ENCODE measurements around the gene MCRIP1. TPM values are rescaled to one million over a fixed set of nuclear protein-coding genes. Genes with fewer than 3 reads are reported as not detected.
A peak's percentile ranks its signal among the peaks of the same experiment; 100 is the strongest.

MCRIP1 gene
- total and polyA plus RNA-seq, 5 donors = 88.1 to 146 (median 102) TPM

DNA sequence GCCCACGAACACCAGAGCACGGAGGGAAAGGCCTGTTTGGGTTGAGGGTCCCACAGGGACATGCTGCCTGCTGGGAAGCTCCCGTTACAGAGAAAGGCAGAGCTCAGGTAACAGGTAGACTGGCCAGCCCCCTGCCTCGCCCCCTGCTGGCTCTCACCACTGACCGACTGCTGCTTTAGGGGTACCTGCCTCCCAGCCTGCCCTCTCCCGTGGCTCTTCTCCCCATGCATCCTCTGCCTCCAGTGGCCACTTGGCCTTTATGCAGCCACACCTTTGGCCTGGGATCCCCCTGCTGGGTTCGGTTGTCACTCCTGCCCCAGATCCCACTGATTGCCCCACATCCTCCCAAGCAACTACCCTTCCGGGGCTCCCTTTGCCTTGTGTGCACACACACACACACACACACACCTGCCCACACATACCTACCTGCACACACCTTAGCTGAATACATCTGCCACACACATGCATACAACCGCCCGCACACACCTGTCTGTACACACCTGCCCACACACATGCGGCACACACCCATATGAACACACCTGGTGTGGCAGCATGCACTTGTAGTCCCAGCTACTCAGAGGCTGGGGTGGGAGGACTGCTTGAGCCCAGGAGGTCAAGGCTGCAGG is 7.1 kb downstream of the MCRIP1 start:
- Histone ChIP-seq H3K4me1 (ENCODE audit: control insufficient read depth, insufficient read depth, low read length) (peaks cover 6% of the 10 kb centered on the region), H3K27ac (ENCODE audit: low read length) (no peak overlapping the region), H3K27me3 (ENCODE audit: control insufficient read depth, insufficient read depth) (no peaks in the 10 kb centered on the region), H3K4me3 (ENCODE audit: low read length) (no peak overlapping the region), H3K9me3 (ENCODE audit: control insufficient read depth, low read length) (no peaks in the 10 kb centered on the region)
- ATAC-seq (no peak), DNase-seq (no peak)
- intact Hi-C loops (cut with DNase I) = no loop called here
- whole genome bisulfite sequencing = 79% methylated on average over 11 of the region's 11 CpGs

DNA sequence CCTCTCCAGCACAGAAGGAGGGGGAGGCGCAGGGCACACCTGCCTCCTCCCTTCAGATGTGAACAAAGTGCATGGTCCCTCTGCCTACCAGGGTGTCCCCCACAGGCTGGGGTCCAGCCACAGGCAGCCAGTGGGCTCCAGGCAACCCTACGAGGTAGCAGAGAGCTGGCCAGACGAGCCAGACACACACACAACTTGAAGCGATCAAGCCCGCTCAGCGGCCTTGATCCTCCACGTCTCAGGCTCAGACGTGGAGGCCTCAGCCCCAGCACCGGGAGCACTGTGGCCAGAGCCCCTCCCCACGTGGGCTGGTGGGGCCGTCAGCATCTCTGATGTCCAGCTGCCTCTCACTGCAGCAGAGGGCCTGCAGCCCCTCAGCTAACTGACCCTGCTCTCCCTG is 8.5 kb downstream of the MCRIP1 start:
- intact Hi-C loops (cut with DNase I) = no loop called here
- no peak overlapping the region for H3K27ac ChIP-seq (ENCODE audit: low read length)
- DNase-seq = no peak
- H3K27me3 ChIP-seq (ENCODE audit: control insufficient read depth, insufficient read depth) = no peaks in the 10 kb centered on the region
- H3K9me3 ChIP-seq (ENCODE audit: control insufficient read depth, low read length) = no peaks in the 10 kb centered on the region
- no peak overlapping the region for H3K4me3 ChIP-seq (ENCODE audit: low read length)
- H3K4me1 ChIP-seq (ENCODE audit: control insufficient read depth, insufficient read depth, low read length) = peaks cover 6% of the 10 kb centered on the region
- 79% methylated on average over 11 of the region's 11 CpGs for WGBS
- no peak for ATAC-seq

GRCh38 chr17:81823820-81824550 is 9.1 kb downstream of the MCRIP1 start:
- DNase-seq (no peak), ATAC-seq (no peak)
- Histone ChIP-seq H3K4me3 (ENCODE audit: low read length) (no peak overlapping the region), H3K4me1 (ENCODE audit: control insufficient read depth, insufficient read depth, low read length) (peaks cover 6% of the 10 kb centered on the region), H3K9me3 (ENCODE audit: control insufficient read depth, low read length) (no peaks in the 10 kb centered on the region), H3K27ac (ENCODE audit: low read length) (no peak overlapping the region), H3K27me3 (ENCODE audit: control insufficient read depth, insufficient read depth) (no peaks in the 10 kb centered on the region)
- 92% methylated on average over 33 of the region's 33 CpGs for WGBS
- intact Hi-C loops (cut with DNase I) = no loop called here

GRCh38 chr17:81822996-81823819 is 9.9 kb downstream of the MCRIP1 start:
- DNase-seq (no peak), ATAC-seq (peak in 1 of 2 donors; percentile 4)
- intact Hi-C loops (cut with DNase I) = no loop called here
- Histone ChIP-seq H3K4me1 (ENCODE audit: control insufficient read depth, insufficient read depth, low read length) (peaks cover 6% of the 10 kb centered on the region), H3K4me3 (ENCODE audit: low read length) (no peak overlapping the region), H3K27ac (ENCODE audit: low read length) (no peak overlapping the region), H3K27me3 (ENCODE audit: control insufficient read depth, insufficient read depth) (no peaks in the 10 kb centered on the region), H3K9me3 (ENCODE audit: control insufficient read depth, low read length) (no peaks in the 10 kb centered on the region)
- 86% methylated on average over 30 of the region's 30 CpGs for WGBS

- Histone ChIP-seq H3K4me3 (ENCODE audit: low read length) (no peak overlapping the region), H3K27me3 (ENCODE audit: control insufficient read depth, insufficient read depth) (no peaks in the 10 kb centered on the region), H3K9me3 (ENCODE audit: control insufficient read depth, low read length) (no peaks in the 10 kb centered on the region), H3K4me1 (ENCODE audit: control insufficient read depth, insufficient read depth, low read length) (peaks cover 6% of the 10 kb centered on the region), H3K27ac (ENCODE audit: low read length) (peak overlapping the region; percentile 55)
- 86% methylated on average over 8 of the region's 8 CpGs for WGBS
- peak; percentile 1 to 2 for ATAC-seq
- intact Hi-C loops (cut with DNase I) = no loop called here
- no peak for DNase-seq
Measured at GRCh38 chr17:81822312-81822637, 10.8 kb downstream of the MCRIP1 start.

DNA sequence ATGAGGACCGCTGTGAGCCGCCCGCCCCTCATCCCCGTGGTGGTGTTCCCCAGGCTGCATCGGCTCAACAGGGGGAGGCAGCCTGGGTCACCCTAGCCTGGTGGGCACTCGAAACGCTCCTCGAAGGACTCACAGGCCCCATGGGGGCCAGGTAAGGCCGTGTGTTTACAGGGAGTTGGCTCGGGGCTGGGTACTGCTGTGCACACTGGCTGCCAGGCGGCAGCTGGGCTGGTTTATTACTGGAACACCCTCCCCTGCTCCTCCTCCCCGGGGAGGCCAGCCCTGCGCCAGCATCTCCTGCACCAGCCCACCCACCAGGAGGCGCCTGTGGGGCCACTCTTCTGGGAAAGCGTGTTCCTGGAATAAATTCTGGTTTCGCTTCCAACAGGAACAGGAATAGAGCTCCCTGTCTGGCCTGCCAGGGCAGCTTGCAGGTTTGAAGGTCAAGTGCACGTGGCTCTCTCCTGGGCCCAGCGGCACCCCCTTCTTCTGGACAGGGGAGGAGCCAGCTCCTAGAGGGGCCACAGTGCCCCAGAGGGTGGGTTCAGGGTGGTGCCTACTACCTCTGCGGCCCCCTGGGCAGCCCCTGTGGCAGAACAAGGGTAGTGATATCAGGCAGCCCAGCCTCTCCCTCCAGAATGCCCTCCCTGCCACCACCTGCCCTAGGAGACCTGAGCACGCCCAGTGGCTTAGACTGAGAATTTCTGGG is 11.3 kb downstream of the MCRIP1 start:
- ATAC-seq (peak; percentile 85 to 89), DNase-seq (peak; percentile 80 to 93 (median 93))
- 47% methylated on average over 20 of the region's 20 CpGs for WGBS
- intact Hi-C loops (cut with DNase I) = no loop called here
- Histone ChIP-seq H3K4me3 (ENCODE audit: low read length) (no peak overlapping the region), H3K27me3 (ENCODE audit: control insufficient read depth, insufficient read depth) (no peaks in the 10 kb centered on the region), H3K4me1 (ENCODE audit: control insufficient read depth, insufficient read depth, low read length) (peaks cover 6% of the 10 kb centered on the region), H3K27ac (ENCODE audit: low read length) (peak overlapping the region; percentile 55), H3K9me3 (ENCODE audit: control insufficient read depth, low read length) (no peaks in the 10 kb centered on the region)

DNA sequence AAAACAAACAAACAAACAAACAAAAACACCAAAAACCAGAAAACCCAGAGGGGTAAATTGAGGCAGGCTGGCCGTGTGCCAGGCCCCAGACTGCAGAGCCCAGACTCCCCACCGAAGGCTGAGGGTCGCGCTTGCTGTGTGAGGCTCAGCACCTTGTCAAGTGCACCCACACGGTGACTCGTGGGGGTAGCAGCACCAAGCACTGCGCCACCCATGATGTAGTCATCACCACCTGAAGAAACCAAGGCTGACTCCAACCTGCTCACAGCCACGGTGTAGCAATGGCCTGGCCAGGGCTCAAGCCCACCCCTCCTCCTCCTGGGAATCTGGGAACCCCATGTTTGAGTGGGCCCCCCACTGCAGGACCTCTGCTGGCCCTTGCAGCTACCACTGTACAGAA is 11.9 kb downstream of the MCRIP1 start:
- Histone ChIP-seq H3K27ac (ENCODE audit: low read length) (no peak overlapping the region), H3K4me1 (ENCODE audit: control insufficient read depth, insufficient read depth, low read length) (peaks cover 6% of the 10 kb centered on the region), H3K4me3 (ENCODE audit: low read length) (no peak overlapping the region), H3K27me3 (ENCODE audit: control insufficient read depth, insufficient read depth) (no peaks in the 10 kb centered on the region), H3K9me3 (ENCODE audit: control insufficient read depth, low read length) (no peaks in the 10 kb centered on the region)
- DNase-seq (no peak), ATAC-seq (peak in 1 of 2 donors; percentile 4)
- WGBS = 89% methylated on average over 8 of the region's 8 CpGs
- intact Hi-C loops (cut with DNase I) = no loop called here

DNA sequence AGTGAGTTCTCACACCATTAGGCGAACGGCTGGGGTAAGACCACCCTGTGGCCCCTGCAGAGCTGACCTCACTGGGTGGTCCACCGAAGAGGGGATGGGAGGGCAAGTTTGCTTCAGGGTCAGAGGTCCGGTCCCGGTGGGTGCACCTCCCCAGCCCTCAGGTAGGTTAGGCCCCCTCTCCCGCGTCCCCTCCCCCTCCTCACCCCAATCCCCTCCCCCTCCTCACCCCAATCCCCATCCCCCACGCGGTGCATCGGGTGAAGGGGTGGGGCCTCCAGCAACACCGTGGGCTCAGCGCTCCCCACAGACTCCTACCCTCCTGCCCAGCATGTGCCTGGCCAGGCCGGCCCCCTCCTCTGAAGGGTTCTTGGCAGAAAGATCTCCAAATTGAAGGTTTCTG is 13.4 kb downstream of the MCRIP1 start:
- Histone ChIP-seq H3K4me1 (ENCODE audit: control insufficient read depth, insufficient read depth, low read length) (peaks cover 3% of the 10 kb centered on the region), H3K27ac (ENCODE audit: low read length) (no peak overlapping the region), H3K4me3 (ENCODE audit: low read length) (no peak overlapping the region), H3K27me3 (ENCODE audit: control insufficient read depth, insufficient read depth) (no peaks in the 10 kb centered on the region), H3K9me3 (ENCODE audit: control insufficient read depth, low read length) (no peaks in the 10 kb centered on the region)
- DNase-seq (no peak), ATAC-seq (no peak)
- 32% methylated on average over 13 of the region's 13 CpGs for WGBS
- intact Hi-C loops (cut with DNase I) = no loop called here

- ATAC-seq = no peak
- Histone ChIP-seq H3K27ac (ENCODE audit: low read length) (no peak overlapping the region), H3K4me1 (ENCODE audit: control insufficient read depth, insufficient read depth, low read length) (peaks cover 3% of the 10 kb centered on the region), H3K9me3 (ENCODE audit: control insufficient read depth, low read length) (no peaks in the 10 kb centered on the region), H3K4me3 (ENCODE audit: low read length) (no peak overlapping the region), H3K27me3 (ENCODE audit: control insufficient read depth, insufficient read depth) (no peaks in the 10 kb centered on the region)
- DNase-seq = no peak
- WGBS = 42% methylated on average over 7 of the region's 7 CpGs
- intact Hi-C loops (cut with DNase I) = no loop called here
Measured at GRCh38 chr17:81817758-81818147, 15.3 kb downstream of the MCRIP1 start.

- intact Hi-C loops (cut with DNase I) = no loop called here
- H3K4me3 ChIP-seq (ENCODE audit: low read length) = no peak overlapping the region
- H3K9me3 ChIP-seq (ENCODE audit: control insufficient read depth, low read length) = no peaks in the 10 kb centered on the region
- no peaks in the 10 kb centered on the region for H3K27me3 ChIP-seq (ENCODE audit: control insufficient read depth, insufficient read depth)
- H3K4me1 ChIP-seq (ENCODE audit: control insufficient read depth, insufficient read depth, low read length) = no peaks in the 10 kb centered on the region
- DNase-seq = no peak
- no peak for ATAC-seq
- H3K27ac ChIP-seq (ENCODE audit: low read length) = no peak overlapping the region
- 62% methylated on average over 2 of the region's 2 CpGs for WGBS
Measured at GRCh38 chr17:81815646-81815986, 17.5 kb downstream of the MCRIP1 start.
